GM19099 (cell line): Measurements from ENCODE around the gene CELF1.

Source experiments
- POLR2A ChIP-seq: IDR thresholded peaks from 3 replicates; pipeline ENCODE4 v1.6.1; 2011; ENCODE audit warnings: low read depth; ENCODE audit not compliant: insufficient read length; ENCODE audit errors: extremely low read depth

The CELF1 gene

DNA sequence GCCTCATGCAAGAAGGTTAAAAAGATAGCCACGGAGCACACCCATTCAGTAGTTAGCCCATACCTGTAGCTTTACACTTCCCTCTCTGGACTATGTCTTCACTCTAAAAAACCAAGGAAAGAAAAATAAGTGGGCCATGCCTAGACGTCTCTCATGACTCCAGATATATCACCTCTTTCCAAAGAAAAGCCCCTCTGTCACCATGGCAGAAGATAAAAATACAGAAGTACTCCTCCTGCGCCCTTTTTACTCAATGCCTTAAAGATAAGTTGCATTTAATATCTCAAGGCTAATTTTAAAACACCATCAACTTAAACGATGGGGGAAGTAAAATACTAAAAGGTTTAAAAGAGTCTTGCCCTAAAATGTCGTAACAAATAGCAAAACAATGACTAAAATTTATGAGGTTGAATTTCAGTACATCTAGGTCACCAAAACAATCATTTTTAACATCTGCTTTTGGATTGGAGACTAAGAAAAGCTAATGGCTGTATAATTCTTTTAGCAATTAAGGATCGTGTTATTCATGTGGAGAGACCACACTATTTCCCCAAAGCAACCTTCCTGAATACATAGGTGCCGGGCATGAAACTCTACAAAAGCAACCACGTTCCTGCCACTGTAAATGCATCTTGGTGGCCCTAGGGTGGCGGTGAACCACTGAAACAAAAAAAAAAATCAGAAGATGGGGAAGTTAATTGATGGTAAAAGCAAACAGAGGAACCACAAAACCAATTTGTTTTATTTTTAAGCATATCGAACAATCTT lies 46.0 kb downstream of the CELF1 start:
- TF ChIP-seq POLR2A: no peak

DNA sequence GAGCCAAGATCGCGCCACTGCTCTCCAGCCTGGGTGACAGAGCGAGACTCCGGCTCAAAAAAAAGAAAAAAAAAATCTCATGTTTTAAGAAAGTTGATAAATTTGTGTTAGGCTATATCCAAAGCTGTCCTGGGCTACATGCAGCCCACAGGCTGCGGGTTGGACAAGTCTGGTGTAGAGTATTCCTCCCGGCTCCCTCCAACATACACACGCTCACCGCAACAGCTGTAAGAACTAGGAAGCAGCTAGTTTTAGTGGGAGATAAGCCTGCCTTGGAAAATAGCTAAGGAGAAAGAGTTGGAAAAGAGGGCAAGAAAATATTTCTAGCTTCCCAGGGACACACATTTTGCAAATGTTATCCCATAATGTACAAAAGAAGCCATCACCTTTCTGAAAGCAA lies 46.6 kb downstream of the CELF1 start:
- TF ChIP-seq POLR2A: no peak

DNA sequence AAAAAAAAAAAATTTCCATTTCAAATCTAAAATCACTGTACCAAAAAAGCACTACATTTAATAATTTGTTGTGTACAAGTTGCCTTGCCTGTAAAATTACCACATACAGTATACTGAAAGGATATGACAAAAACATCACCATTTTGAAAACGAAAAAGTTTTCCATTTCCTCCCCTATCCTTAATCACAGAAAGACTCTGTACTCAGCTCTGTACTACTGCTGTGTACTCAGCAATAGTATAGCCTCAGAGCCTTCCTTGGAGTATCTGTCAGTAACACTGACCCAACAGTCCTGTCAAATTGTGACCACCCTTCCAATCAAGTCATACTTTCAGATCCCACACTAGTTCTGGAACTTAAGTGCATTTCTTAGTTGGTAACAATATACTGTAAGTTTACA lies 48.0 kb downstream of the CELF1 start:
- TF ChIP-seq POLR2A: no peak

DNA sequence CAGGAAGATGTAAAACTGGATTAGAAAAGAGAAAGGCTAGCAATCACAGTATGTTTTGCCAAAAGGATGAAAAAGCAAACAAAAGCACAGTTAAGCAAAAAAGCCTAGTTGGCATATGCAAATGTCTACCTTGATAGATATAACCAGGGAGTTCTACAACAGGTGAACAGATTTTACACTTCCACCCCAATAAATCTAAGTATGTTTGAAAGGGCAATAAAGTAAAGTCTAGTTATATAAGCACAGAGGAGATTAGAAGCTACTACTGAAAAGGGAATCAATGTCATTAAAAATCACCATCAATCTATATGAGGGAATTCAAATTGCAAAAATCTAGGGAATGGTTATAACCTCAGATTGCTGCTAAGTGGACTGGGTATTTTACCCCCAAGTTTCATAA lies 49.7 kb downstream of the CELF1 start:
- no peak for TF ChIP-seq POLR2A

DNA sequence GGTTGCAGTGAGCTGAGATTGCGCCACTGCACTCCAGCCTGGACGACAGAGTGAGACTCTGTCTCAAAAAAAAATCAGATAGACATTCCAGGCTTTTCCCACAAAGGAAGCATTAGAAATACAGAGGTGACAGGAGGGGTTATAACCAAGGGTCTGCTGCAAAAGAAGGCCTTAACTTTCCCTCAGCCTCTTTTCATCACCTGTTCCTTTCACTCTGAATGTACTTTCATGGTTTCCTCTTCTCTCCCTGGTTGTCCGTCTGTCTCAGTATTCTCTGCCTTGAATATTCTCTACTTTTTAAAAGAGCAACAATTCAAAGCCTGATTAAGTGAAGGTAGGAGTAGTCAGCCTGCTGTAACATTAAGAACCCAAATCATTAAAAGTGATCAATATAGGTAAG lies 50.2 kb downstream of the CELF1 start:
- TF ChIP-seq POLR2A: no peak

DNA sequence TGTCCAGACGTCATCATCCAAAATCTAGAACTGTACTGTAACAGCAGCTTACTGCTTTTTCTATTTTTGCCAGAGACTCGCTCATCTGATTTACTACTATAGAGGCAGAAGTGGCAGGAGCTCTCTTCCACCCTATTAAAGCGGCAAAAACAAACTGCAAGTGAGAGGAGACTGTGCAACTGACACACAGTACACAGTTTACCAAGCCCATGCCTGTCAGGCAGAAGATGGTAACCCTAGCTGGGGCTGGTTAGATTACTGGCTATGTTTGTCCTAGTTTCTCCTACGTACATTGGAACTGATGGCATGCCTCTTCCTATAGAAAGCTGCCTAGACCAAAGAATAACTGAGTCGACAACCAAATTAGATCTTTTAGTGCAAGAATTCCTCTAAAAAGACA lies 51.8 kb downstream of the CELF1 start:
- TF ChIP-seq POLR2A: no peak

DNA sequence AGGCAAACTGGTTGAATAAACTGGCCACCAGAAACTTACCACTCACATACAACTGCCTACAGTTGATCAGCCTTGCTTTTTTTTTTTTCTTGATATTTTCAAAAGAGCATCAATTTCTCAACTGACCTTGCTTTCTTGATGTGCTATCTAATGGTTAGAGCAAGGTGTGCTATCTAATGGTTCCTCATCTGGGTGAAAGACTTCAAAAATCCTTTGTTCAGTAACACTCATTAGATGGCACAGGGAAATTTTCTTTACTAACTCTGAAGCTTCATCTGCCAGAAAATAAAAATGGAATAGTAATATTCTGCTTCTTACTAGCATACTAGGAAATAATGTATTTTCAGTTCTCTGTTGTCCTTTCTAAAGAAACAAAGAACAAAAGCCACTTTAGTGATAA lies 52.8 kb downstream of the CELF1 start:
- TF ChIP-seq POLR2A: no peak

DNA sequence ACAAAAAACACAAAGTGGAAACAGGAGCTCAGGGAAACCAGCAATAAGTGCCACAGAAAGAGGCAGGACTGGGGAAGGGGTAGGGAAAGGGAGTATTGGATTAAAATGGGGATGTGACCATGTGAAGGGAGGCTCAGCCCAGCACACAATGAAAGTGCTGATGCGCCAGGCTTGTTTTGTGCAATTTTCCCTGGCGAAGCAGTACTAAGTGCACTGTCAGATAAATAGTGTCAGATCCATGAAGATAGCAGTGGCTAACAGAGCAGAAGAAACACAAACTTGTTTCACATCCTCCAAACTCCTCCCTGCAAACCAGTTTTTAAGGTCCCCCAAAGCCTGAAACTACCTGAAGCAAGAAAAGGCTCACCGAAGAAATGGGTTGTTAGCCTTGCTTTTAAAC lies 53.3 kb downstream of the CELF1 start:
- TF ChIP-seq POLR2A: no peak

DNA sequence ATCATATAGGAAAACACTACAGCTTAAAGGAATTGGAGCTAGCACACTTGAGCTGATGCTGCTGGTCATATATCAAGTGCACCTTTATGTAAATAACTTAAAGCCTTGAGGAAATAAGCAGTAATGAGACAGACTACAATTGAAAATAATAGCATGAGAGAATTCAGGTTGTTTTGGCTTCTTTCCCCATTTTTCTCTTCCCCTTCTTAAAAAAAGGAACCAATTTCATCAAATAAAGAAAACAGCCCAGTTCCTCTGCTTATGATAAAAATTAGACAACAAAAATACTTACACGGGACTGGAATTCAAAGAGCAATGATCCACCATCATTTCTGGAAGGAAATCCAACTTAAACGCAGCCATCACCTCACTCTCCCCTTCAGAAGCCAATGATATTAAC lies 53.8 kb downstream of the CELF1 start:
- TF ChIP-seq POLR2A: no peak

DNA sequence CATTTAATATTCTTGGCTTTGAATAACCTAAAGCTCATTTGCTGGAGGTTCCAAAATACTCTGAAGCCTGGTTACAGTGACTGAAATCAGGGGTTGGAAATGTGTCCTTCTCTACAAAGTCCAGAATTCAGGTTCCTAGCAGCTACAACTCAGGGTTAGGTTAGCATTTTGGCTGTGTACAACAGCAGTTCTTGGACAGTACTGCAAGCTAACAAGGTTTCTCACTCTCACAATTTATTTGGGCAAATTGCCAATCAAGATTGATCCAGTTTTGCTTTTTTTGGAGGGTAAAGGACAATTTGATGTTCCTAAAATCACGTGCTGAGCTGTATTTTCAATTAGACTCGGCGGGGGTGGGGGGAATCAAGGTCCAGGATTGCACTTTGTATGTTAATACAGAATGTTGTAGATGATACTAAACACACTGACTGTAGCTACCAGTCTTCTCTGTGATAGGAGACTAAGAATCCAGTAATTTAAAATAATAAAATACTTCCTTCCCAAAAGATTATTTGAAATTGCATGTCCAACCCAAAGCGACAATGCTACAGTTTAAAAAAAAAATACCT lies 54.3 kb downstream of the CELF1 start:
- TF ChIP-seq POLR2A: no peak

DNA sequence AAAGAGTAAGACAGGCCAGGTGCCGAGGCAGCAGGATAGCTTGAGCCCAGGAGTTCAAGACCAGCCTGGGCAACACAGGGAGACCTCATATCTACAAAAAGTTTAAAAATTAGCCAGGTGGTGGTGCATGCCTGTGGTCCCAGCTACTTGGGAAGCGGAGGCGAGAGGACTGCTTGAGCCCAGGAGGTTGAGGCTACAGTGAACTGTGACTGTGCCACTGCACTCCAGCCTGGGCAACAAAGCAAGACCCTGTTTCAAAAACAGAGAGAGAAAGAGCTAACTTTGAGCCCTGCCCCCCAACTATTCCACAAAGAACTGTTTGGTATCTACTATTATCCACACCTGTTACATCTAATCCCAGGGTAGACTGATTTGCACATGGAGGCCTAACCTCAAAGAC lies 54.8 kb downstream of the CELF1 start:
- TF ChIP-seq POLR2A: no peak

DNA sequence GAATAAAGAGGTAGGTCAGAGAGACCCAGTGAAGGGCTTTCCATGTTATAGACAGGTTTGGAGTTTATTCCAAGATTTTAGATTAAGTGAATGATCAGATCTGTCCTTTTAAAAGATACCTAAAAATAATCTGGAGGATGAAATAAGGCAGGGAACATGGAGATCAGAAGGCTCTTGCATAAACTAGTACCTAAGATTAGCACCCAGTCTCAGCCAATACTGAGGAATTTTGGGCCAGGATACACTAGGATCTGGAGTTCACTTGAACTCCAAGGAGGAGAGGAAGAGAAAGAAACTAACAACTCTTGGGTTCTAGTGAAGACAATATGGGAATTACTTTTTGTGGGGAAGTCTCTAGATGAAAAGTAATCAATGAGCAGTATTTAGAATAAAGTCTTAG lies 56.1 kb downstream of the CELF1 start:
- TF ChIP-seq POLR2A: no peak

DNA sequence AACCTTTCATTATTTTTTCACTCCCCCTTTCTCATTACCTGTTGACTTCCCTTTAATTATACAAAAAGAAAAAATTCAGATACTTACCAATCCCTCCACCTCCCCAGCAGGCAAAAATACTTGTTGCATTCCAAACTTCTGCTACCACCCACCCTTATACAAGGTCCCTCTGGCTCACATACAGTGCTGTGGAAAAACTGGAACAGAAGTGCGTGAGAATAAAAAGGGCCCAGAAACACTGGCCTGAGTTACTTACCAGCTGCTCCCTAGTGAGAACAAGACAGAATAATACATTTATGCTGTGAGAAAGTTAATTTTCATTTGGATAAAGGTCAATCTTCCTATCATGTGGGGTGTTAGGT lies 57.1 kb downstream of the CELF1 start:
- no peak for TF ChIP-seq POLR2A

DNA sequence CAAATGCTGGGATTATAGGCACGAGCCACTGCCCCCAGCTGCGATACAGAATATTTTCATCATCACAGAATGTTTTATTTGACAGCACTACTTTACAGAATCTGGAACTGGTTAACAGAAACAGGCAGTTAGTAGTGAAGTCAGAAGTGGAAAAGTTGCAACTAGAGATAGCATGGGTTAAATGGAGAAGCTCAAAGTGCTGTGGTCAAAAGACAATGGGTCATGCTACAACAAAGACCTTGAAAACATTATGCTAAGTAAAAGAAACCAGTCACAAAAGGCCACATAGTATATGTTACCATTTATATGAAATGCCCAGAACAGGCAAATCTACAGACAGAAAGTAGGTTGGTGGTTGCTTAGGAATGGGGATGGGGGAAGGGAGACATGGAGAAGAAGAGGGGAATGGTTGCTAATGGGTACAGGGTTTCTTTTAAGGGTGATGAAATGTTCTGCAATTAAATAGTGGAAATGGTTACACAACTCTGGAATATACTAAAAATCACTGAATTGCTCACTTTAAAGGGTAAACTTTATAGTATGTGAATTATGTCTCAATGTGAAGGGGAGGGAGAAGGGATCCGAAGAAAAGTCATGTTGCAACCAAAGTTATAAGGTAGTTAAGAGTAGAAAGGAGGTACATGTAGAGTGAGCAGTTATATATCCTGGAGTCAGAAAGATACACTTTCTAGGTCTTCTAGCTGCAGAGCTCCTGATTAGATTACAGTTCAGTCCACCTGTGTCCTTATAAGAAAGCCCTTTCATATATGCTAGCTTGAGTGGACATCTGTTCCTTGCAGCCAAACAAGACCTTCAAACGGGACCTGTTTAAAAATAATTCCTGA lies 57.7 kb downstream of the CELF1 start:
- TF ChIP-seq POLR2A: no peak

DNA sequence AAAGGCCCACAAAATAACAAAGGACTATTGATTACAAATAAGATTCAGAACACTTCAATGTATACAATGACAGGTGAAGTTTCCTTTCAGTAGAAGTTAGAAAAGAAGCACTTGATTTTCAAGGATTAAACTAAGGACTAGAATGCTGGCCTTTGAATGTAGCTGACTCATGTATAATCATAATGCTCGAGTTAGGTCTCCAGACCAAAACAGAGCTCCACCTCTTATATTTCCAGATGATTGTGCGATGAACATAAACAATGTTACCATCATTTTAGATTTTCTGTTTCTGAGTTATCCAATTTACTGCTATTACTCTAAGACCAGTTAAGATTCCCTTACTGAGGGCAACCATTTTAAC lies 63.6 kb downstream of the CELF1 start:
- no peak for TF ChIP-seq POLR2A
